Left renal pelvis (tissue), 4 donors: ENCODE measurements around the gene UFD1. TPM values are rescaled to one million over a fixed set of nuclear protein-coding genes. Genes with fewer than 3 reads are reported as not detected.
A peak's percentile ranks its signal among the peaks of the same experiment; 100 is the strongest.

Source experiments
- DNase-seq, 4 donors: peaks; one replicate each; pipeline ENCODE4 v3.0.0-alpha.2; 2013; ENCODE audit warnings: low read depth in 4 of 4, low spot score in 3 of 4
- polyA plus RNA-seq, 4 donors: library from polyadenylated mRNA; unstranded; fragments of 120-200 nt; gene quantifications; one replicate each; pipeline ENCODE4 v1.2.1, GENCODE V29; 2013; ENCODE audit not compliant: insufficient read length in 4 of 4

Gene UFD1
- polyA plus RNA-seq, 4 donors: 47.5 to 75.4 (median 61.7) TPM

GRCh38 chr22:19431649-19432132, 47.3 kb downstream of the UFD1 start, which contains the start of gene HIRA:
Gene HIRA (minus strand): TSS chr22:19431733. CDS start chr22:19431476, 257 bp downstream.
- peak in 1 of 4 donors; percentile 53 for DNase-seq

DNA sequence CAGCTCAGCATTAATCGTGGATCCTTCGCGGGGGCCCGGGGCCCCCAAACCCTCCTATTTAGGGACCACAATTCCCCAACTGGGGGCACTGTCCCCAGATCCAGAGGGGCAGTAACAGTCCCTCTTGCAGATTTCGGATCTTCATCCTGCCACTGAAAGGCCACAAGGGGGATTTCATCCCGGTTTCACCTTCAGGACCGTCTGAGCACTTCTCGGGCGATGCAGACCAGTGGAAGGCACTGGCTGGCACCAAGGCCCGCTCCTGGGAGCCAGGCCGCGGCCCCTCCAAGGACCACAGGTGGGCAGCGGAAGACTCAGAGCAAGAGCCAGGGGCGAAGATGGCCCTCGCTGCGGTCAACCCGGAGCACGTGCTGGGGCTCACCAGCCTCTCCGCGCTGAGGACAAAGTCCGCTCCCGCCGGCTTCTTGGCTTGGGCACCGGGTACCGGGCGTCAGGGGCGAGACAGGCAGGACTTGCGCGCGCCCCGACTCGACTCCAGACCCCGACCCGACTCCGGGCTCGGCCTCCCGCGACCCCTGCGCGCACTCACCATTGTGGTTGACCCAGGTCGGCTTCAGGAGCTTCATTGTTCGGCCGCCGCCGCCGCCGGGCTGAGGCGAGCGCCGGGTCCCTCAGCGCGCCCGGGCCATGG, 48.0 kb downstream of the UFD1 start:
- DNase-seq: no peak

GRCh38 chr22:19429950-19430889, 48.8 kb downstream of the UFD1 start:
- no peak for DNase-seq

DNA sequence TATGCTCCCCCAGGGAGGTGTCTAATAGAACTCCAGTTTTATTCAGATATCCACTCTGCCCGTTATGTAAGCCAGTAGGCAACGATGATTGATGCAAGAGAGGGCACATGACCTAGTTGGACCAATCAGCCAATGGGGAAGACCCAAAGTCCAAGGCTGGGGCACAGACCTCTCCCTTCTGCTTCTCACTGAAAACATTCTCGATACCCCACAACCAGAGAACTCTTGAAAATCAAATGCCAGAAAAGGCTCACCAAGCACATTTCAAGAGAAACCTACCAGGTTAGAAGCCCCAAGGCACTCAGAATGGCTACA, 54.9 kb downstream of the UFD1 start:
- no peak for DNase-seq

- DNase-seq: no peak
Observed at GRCh38 chr22:19422440-19423301, 56.3 kb downstream of the UFD1 start.

GRCh38 chr22:19420321-19420720, 58.7 kb downstream of the UFD1 start:
- DNase-seq: no peak

- no peak for DNase-seq
Observed at GRCh38 chr22:19419464-19420178, 59.4 kb downstream of the UFD1 start.

DNA sequence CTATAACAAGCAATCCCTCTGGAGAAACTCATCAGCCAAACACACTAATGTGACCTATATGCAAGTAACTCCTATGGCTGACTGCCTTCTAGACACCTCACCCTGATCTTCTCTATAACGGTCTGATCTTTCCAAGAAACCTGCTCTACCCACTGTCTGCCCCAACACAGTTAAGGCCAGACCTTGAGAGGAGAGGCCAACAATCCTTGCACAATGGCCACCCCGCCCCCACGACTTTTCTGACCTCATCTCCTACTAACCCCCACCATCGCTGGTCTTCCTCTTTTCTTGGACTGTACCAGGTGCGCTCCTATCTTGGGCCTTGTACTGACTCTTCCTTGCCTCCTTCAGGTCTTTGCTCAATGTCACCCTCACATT, 59.9 kb downstream of the UFD1 start:
- DNase-seq: no peak

DNA sequence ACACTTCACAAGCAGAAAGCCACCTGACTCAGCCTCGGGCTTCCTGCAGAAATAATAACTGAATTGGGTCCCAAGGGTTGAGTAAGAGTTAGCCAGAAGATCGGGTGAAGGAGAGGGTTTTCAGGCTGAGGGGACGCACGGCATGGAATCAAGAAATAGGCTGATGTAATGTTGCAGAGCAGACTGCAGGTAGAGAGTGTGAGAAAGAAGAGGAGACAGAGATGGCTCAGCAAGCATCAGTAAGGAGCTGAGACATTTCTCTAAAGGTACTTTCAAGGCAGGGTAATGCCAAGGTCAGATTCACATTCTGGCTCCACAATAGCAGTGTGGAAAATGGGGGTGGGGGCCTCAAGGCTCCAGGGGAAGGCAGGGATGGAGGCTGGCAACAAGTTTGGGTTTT, 66.1 kb downstream of the UFD1 start:
- no peak for DNase-seq

- no peak for DNase-seq
Observed at GRCh38 chr22:19412478-19412877, 66.5 kb downstream of the UFD1 start.

GRCh38 chr22:19411690-19412045, 67.3 kb downstream of the UFD1 start:
- no peak for DNase-seq

- no peak for DNase-seq
Observed at GRCh38 chr22:19410941-19411689, 67.9 kb downstream of the UFD1 start.

DNA sequence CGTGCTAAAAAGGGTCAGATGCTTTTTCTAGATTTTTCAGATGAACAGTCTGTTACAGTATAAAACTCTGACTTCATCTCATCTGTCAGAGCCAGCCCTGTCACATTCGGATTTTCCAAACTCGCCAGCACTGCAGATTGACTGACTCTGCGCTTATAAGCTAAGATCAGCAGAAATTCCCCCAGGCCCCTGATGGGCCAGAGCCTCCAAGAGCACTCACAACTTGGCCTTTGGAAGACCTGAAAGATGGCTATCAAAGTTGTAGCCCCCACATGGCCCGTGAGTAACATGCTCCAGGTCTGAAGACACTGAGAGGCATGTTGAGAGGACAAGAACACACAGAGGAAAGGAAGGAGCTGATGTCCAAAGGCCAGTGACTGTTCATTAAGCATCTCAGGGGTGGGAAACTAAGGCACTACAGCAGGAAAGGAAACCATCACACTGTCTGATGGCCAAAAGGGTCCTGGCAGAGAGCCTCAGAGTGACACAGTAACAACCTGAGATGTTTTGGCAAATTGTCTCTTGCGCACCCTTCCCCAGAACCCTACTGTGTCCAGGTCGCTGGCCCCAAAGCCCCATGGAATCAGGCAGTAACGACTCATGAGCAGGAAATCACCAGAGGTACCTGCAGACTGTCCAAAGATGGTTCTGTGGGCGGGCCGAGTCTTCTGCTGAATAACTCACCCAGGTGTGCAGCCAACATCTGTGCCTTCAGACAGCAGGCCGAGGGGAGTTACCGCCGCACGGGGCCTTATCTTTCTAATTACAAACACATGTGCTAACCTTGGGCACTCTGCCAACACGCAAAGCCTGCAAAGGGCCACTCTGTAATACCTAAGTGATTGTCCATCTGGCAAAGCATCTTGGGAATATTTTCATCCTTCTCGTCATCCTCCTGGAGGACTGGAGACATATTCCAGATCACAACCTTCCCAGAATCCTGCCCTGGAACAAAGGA, 71.1 kb downstream of the UFD1 start:
- DNase-seq: no peak

GRCh38 chr22:19406846-19407245, 72.1 kb downstream of the UFD1 start:
- DNase-seq: no peak

- no peak for DNase-seq
Observed at GRCh38 chr22:19406281-19406811, 72.6 kb downstream of the UFD1 start.

GRCh38 chr22:19405652-19406051, 73.3 kb downstream of the UFD1 start:
- no peak for DNase-seq

DNA sequence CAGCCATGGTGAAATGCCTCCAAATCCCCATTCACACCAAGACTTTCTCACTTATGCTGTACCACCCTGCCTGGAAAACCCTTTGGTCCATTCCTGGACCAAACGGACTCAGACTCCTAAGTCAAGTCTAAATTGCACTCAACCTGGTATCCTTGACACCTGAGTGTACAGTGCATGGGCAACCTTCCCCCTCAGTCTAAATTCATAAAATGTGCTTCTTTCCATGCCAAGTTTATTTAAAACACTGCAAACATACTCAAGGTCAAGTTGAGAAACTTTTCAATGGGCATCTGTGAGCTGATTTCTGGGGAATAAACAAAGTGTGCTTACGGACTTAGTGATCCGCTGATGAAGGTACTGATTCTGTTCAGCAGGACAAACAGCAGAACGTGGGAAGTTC, 73.9 kb downstream of the UFD1 start:
- no peak for DNase-seq

- DNase-seq: no peak
Observed at GRCh38 chr22:19404676-19405075, 74.3 kb downstream of the UFD1 start.
